ENCODE data around the gene JARID2.

DNA sequence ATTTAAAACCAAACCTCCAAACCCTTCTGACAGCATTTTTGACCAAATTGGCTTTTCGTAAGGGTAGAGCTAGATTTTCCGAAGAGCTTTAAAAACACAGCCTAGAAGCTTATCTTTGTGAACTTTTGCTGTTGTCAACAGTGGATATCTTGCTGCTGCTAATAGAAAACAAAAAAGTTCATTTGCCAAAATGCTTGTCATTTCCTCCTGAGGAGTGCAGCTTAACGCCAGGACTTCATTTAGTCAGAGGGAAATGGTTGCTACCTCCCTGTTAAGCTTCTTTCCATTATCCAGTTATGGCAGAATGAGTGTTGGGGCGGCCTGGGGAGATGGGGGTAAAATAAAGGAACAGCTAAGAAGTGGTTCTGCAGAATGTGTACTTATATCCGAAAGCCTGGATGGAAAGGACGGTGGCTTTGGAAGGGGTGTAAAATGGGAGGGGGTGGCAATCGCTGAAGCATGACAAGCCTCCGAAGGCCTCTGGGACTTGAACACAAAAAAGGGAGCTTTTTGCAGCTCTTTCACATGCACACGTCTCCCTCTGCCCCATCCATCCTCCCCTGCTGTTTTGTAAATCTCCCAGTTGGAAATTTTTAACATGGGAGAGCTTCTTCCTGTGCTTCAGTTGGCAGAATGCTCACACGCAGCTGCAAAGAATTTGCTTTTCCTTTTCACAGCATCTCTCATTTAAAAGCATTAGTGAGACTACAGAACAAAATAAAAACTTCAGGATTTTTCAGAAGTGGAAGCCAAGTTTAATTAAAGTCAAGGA is 22.5 kb downstream of the JARID2 start:
- no peak for TF ChIP-seq TCF7L2 (IDR thresholded peaks at IDR 0.05; ENCODE audit: borderline replicate concordance, extremely low read depth, insufficient read depth, insufficient read length)
- TF ChIP-seq ELF1 (IDR thresholded peaks at IDR 0.05; ENCODE audit: borderline replicate concordance, low read depth) = no peak
- TF ChIP-seq ZFX (IDR thresholded peaks at IDR 0.05) = no peak
- TF ChIP-seq, protein P1, sequence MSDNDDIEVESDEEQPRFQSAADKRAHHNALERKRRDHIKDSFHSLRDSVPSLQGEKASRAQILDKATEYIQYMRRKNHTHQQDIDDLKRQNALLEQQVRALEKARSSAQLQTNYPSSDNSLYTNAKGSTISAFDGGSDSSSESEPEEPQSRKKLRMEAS (IDR thresholded peaks at IDR 0.05) = no peak
- TF ChIP-seq, protein P2, sequence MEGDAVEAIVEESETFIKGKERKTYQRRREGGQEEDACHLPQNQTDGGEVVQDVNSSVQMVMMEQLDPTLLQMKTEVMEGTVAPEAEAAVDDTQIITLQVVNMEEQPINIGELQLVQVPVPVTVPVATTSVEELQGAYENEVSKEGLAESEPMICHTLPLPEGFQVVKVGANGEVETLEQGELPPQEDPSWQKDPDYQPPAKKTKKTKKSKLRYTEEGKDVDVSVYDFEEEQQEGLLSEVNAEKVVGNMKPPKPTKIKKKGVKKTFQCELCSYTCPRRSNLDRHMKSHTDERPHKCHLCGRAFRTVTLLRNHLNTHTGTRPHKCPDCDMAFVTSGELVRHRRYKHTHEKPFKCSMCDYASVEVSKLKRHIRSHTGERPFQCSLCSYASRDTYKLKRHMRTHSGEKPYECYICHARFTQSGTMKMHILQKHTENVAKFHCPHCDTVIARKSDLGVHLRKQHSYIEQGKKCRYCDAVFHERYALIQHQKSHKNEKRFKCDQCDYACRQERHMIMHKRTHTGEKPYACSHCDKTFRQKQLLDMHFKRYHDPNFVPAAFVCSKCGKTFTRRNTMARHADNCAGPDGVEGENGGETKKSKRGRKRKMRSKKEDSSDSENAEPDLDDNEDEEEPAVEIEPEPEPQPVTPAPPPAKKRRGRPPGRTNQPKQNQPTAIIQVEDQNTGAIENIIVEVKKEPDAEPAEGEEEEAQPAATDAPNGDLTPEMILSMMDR (IDR thresholded peaks at IDR 0.05 in 2 of 3, conservative IDR thresholded peaks at IDR 0.05 in 1 of 3; ENCODE audit: borderline replicate concordance in 1 of 3, insufficient read depth in 1 of 3, low read depth in 2 of 3, low read length in 2 of 3) = no peak
- no peak for TF ChIP-seq JUND (IDR thresholded peaks at IDR 0.05)
- TF ChIP-seq, protein P3, sequence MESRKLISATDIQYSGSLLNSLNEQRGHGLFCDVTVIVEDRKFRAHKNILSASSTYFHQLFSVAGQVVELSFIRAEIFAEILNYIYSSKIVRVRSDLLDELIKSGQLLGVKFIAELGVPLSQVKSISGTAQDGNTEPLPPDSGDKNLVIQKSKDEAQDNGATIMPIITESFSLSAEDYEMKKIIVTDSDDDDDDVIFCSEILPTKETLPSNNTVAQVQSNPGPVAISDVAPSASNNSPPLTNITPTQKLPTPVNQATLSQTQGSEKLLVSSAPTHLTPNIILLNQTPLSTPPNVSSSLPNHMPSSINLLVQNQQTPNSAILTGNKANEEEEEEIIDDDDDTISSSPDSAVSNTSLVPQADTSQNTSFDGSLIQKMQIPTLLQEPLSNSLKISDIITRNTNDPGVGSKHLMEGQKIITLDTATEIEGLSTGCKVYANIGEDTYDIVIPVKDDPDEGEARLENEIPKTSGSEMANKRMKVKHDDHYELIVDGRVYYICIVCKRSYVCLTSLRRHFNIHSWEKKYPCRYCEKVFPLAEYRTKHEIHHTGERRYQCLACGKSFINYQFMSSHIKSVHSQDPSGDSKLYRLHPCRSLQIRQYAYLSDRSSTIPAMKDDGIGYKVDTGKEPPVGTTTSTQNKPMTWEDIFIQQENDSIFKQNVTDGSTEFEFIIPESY (IDR thresholded peaks at IDR 0.05; ENCODE audit: extremely low read depth, insufficient replicate concordance, low read length) = no peak
- no peak for TF ChIP-seq RAD21 (IDR thresholded peaks at IDR 0.05; ENCODE audit: low read depth)
- TF ChIP-seq YY1 (IDR thresholded peaks at IDR 0.05; ENCODE audit: extremely low read depth, insufficient replicate concordance, low read depth, low read length) = no peak
